Panc1 (cell line): Measurements from ENCODE around the gene LRRC3. TPM values are rescaled to one million over a fixed set of nuclear protein-coding genes. Genes with fewer than 3 reads are reported as not detected.

Experiments
- ATAC-seq: fragments of 200-7000 bp; cut with Tn5 transposase; 2 replicates; pipeline ENCODE4 v1.9.1; 2020; ENCODE audit warnings: mild to moderate bottlenecking, moderate library complexity
- BruUV-seq: library from RNA; stranded (reverse); fragments of 400-500 nt; replicated peaks from 2 replicates; lab custom pipeline; 2021; lab: Mats Ljungman, UMichigan
- CTCF ChIA-PET: fragments of 300-600 bp; sonication (Branson Sonifier 250); formaldehyde crosslinking; loops from one replicate; lab custom pipeline; 2022; ENCODE audit warnings: antibody characterized with exemption; lab: Charles Lee
- POLR2A ChIA-PET: fragments of 300-600 bp; sonication (Branson Sonifier 250); formaldehyde crosslinking; loops from one replicate; lab custom pipeline; 2022; ENCODE audit warnings: antibody characterized with exemption; lab: Charles Lee
- DNase-seq: peaks from one replicate; pipeline ENCODE4 v3.0.0-alpha.2; 2010; ENCODE audit warnings: low read depth, low spot score
- H3K27ac ChIP-seq: 2 replicates; pipeline ENCODE4 v1.5.1; 2011; ENCODE audit warnings: mild to moderate bottlenecking, low read length, inconsistent platforms
- H3K27me3 ChIP-seq: fragments of 200-500 bp; sonication (Bioruptor generic); 2 replicates; pipeline ENCODE4 v1.6.0; 2014; ENCODE audit warnings: low read length, inconsistent platforms; ENCODE audit not compliant: control insufficient read depth, insufficient read depth
- H3K36me3 ChIP-seq: fragments of 200-500 bp; sonication (Bioruptor generic); 2 replicates; pipeline ENCODE4 v1.5.1; 2014; ENCODE audit warnings: inconsistent platforms, mild to moderate bottlenecking, low read length, moderate library complexity; ENCODE audit not compliant: control insufficient read depth, insufficient read depth
- H3K4me1 ChIP-seq: 2 replicates; pipeline ENCODE4 v1.5.1; 2011; ENCODE audit warnings: inconsistent platforms, mild to moderate bottlenecking, low read length, moderate library complexity; ENCODE audit not compliant: control insufficient read depth, insufficient read depth
- H3K4me3 ChIP-seq, 2 experiments: 2 replicates each; pipeline ENCODE4 v1.5.1; 2011 to 2012; ENCODE audit warnings: low read depth in 2 of 2, low read length in 2 of 2, mild to moderate bottlenecking in 2 of 2, inconsistent platforms in 1 of 2, moderate library complexity in 1 of 2
- H3K9me3 ChIP-seq: fragments of 200-500 bp; sonication (Bioruptor generic); 2 replicates; pipeline ENCODE4 v1.5.1; 2014; ENCODE audit warnings: low read depth, mild to moderate bottlenecking, inconsistent platforms, low read length, moderate library complexity; ENCODE audit not compliant: control insufficient read depth, insufficient read depth
- CTCF ChIP-seq: fragments of 450-650 bp; IDR thresholded peaks from 2 replicates; pipeline ENCODE4 v1.5.1; 2017; ENCODE audit warnings: mild to moderate bottlenecking
- POLR2AphosphoS5 ChIP-seq: IDR thresholded peaks from 2 replicates; pipeline ENCODE4 v1.6.1; 2012; ENCODE audit warnings: mild to moderate bottlenecking, low read depth, low read length, moderate library complexity
- REST ChIP-seq, 2 experiments: IDR thresholded peaks; 2 replicates each; pipeline ENCODE4 v1.6.1; 2011 to 2012; ENCODE audit warnings: low read depth in 2 of 2, control low read depth in 1 of 2, low read length in 1 of 2, mild to moderate bottlenecking in 1 of 2, moderate library complexity in 1 of 2; ENCODE audit not compliant: insufficient read depth in 1 of 2
- SIN3A ChIP-seq: IDR thresholded peaks from 2 replicates; pipeline ENCODE4 v1.6.1; 2012; ENCODE audit warnings: low read depth, mild to moderate bottlenecking, low read length, moderate library complexity, borderline replicate concordance; ENCODE audit not compliant: insufficient read depth
- TCF7L2 ChIP-seq: IDR thresholded peaks from 2 replicates; pipeline ENCODE4 v1.6.1; 2011; ENCODE audit warnings: mild to moderate bottlenecking, low read depth, low read length, inconsistent platforms
- in situ Hi-C: cut with HindIII; loops from 2 replicates; pipeline ENCODE4 v1.10.0; 2016; ENCODE audit warnings: low sequenced_read_pairs, low pct_unique_long_range_greater_than_20kb
- intact Hi-C: fragments of 100-400 bp; cut with micrococcal nuclease; formaldehyde crosslinking; loops from one replicate; pipeline ENCODE4 v1.10.0; 2022; ENCODE audit not compliant: unreplicated experiment
- total RNA-seq: library from RNA; stranded (reverse); gene quantifications from one replicate; pipeline ENCODE4 v1.2.1, GENCODE V29; 2021; ENCODE audit not compliant: unreplicated experiment

The LRRC3 gene
- total RNA-seq, 1 experiment from 2014 or later: 3.3 TPM

DNA sequence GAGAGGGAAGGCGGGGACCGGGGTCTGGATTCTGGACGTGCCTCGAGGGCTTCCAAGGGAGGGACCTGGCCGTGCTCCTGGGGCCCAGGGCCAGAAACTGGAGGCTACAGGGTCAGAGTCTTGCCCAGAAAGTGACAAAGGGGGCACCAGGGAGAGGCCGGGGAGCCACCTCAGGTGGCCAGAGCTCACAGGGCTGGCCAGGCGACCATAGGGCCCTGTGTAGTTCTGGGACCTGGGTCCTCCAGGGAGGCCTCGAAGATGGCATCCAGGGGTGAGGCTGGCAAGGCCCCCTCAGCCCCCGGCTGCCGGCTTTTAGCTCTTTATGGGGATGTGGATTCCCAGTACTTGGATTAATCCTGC, 14.3 kb upstream of the LRRC3 start:
- in situ Hi-C loops: no loop called here
- Histone ChIP-seq H3K9me3 (no peaks in the 10 kb centered on the region), H3K4me3 (no peak overlapping the region), H3K27ac (no peak overlapping the region), H3K4me1 (no peaks in the 10 kb centered on the region), H3K27me3 (no peaks in the 10 kb centered on the region), H3K36me3 (no peaks in the 10 kb centered on the region)
- DNase-seq (no peak), ATAC-seq (no peak)
- BruUV-seq: no TSS peak
- TF ChIP-seq SIN3A (no peak), POLR2AphosphoS5 (no peak), REST (IDR thresholded peaks at IDR 0.05; ENCODE audit: insufficient read depth in 1 of 2, low read depth in 2 of 2, low read length in 1 of 2) (no peak), CTCF (no peak), TCF7L2 (no peak)
- CTCF ChIA-PET: no interaction called here
- intact Hi-C loops: no loop called here
- POLR2A ChIA-PET: no interaction called here

GRCh38 chr21:44441581-44442265, 13.6 kb upstream of the LRRC3 start:
- TF ChIP-seq POLR2AphosphoS5 (no peak), TCF7L2 (no peak), REST (IDR thresholded peaks at IDR 0.05; ENCODE audit: insufficient read depth in 1 of 2, low read depth in 2 of 2, low read length in 1 of 2) (no peak), CTCF (no peak), SIN3A (no peak)
- no peak for DNase-seq
- no peak overlapping the region for H3K27ac ChIP-seq
- POLR2A ChIA-PET: no interaction called here
- no peak overlapping the region for H3K4me3 ChIP-seq
- intact Hi-C loops (no loop called here), in situ Hi-C loops (no loop called here)
- no TSS peak for BruUV-seq
- no peaks in the 10 kb centered on the region for H3K36me3 ChIP-seq
- CTCF ChIA-PET: no interaction called here
- H3K27me3 ChIP-seq: no peaks in the 10 kb centered on the region
- no peak for ATAC-seq
- H3K4me1 ChIP-seq: no peaks in the 10 kb centered on the region
- H3K9me3 ChIP-seq: no peaks in the 10 kb centered on the region
